ENCODE results near the gene HOXC13. TPM values are rescaled to one million over a fixed set of nuclear protein-coding genes. Genes with fewer than 3 reads are reported as not detected.

Gene HOXC13
- total RNA-seq, 2 donors from 2014 or later = not detected

- TF ChIP-seq CTCF (IDR thresholded peaks at IDR 0.05) = no peak
- TF ChIP-seq POLR2A (IDR thresholded peaks at IDR 0.05) = no peak
- DNase-seq = no peak
- ATAC-seq = no peak
- WGBS, 2 donors = 8 to 12% methylated on average over 9 of the region's 9 CpGs
- H3K27me3 ChIP-seq = peaks cover 3 to 67% of the 10 kb centered on the region in 2 donors
- no peak overlapping the region for H3K27ac ChIP-seq
- peaks cover 22% of the 10 kb centered on the region for H3K4me1 ChIP-seq
- intact Hi-C loops (cut with DNase I) = no loop called here
- no peaks in the 10 kb centered on the region for H3K9me3 ChIP-seq
- H3K4me3 ChIP-seq = no peak overlapping the region
- no peaks in the 10 kb centered on the region for H3K36me3 ChIP-seq (replicated peaks in 1 of 2; ENCODE audit: insufficient read depth in 1 of 2, low read depth in 2 of 2)
Observed at GRCh38 chr12:53976823-53977595, 38.4 kb downstream of the HOXC13 start.

DNA sequence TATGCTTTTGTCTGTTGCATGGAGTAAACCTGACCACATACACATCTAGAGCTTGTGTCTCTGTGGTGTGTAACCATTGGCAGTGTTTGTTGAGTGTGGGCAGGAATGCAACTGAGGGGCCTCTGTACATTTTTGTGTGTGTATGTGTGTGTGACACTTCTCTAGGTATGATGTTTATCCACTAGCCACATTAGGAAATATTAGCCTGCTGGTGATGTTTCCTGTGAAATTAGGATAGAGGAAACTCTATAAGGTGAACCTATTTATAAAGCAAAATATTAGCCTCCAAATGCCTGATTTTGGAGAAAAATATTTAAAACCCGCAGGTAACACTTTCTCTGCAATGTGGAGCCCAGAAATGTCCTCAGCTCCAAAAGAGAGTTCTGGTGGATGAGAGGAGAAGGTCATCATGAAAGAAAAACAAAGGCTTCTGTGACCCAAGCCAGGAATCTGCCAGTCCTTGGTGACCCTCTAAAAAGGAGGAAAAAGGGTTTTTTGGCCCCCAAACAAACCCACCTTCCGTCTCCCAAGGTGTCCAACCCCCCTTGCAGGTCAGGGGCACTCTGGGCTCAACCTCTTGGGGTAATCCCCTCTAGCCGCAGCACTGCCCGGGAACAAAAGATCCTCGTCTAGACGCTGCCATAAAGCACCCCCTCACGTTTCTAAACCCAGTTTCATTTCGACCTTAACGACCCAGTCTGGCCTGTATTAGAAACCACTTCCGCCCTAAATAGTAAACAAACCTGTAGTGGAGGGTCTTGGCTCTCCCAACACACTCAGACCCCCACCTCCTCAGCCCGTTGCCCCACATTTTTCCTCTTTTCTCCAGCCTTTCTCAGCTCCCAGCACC lies 39.2 kb downstream of the HOXC13 start:
- Histone ChIP-seq H3K27ac (no peak overlapping the region), H3K4me3 (no peak overlapping the region), H3K9me3 (no peaks in the 10 kb centered on the region), H3K27me3 (peaks cover 3 to 69% of the 10 kb centered on the region in 2 donors), H3K4me1 (peaks cover 22% of the 10 kb centered on the region), H3K36me3 (replicated peaks in 1 of 2; ENCODE audit: insufficient read depth in 1 of 2, low read depth in 2 of 2) (no peaks in the 10 kb centered on the region)
- intact Hi-C loops (cut with DNase I) = no loop called here
- WGBS, 2 donors = 3 to 7% methylated on average over 11 of the region's 11 CpGs
- DNase-seq (no peak), ATAC-seq (no peak)
- no peak for TF ChIP-seq CTCF (IDR thresholded peaks at IDR 0.05)
- TF ChIP-seq POLR2A (IDR thresholded peaks at IDR 0.05) = no peak

DNA sequence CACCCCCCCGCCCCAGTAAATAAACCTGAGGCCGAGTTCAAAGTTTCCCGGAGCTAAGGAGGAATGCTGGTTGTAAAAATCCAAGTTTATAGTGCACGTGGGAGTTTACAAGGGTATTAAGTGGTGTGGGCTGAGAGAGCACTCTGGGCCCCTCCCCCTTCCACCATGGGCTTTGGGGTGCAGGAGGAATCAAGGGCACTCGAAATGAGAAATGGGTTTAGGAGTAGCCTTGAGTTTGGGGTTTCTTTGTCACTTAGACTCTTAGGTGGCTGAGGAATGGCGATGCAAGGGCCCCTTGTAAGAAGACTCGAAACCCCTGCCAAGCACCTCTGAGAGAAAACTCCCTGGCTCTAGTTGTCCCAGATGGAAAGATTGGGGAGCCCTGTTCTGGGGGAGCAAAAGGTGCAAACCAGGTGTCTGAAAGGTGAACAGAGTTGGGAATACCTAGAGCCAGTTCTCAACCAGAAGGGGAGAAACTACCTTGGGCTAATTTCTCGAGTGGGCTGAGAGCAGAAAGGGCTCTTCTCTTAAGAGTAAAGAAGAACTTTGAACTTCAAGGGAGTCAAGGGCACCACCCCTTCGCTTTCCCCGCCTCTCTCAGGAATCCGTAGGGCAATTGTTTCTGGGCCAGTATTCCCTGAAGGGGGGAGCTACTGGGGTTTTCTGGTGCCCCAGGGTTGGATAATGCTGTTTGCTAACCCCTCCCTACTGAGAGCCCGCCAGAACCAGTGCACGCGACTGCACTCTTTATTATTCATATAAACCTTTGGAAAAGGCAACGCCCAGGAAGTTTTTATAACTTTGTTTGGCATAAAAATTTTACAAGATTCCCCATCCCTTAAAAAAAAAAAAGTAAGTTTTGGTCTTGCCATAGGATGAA lies 40.1 kb downstream of the HOXC13 start:
- no peaks in the 10 kb centered on the region for H3K36me3 ChIP-seq (replicated peaks in 1 of 2; ENCODE audit: insufficient read depth in 1 of 2, low read depth in 2 of 2)
- no peaks in the 10 kb centered on the region for H3K9me3 ChIP-seq
- WGBS, 2 donors = 7 to 11% methylated on average over 15 of the region's 15 CpGs
- no peak overlapping the region for H3K4me3 ChIP-seq
- DNase-seq (no peak), ATAC-seq (no peak)
- intact Hi-C loops (cut with DNase I) = no loop called here
- H3K27me3 ChIP-seq = peaks cover 0 to 69% of the 10 kb centered on the region in 2 donors
- H3K27ac ChIP-seq = no peak overlapping the region
- peaks cover 18% of the 10 kb centered on the region for H3K4me1 ChIP-seq
- no peak for TF ChIP-seq POLR2A (IDR thresholded peaks at IDR 0.05)
- no peak for TF ChIP-seq CTCF (IDR thresholded peaks at IDR 0.05)

DNA sequence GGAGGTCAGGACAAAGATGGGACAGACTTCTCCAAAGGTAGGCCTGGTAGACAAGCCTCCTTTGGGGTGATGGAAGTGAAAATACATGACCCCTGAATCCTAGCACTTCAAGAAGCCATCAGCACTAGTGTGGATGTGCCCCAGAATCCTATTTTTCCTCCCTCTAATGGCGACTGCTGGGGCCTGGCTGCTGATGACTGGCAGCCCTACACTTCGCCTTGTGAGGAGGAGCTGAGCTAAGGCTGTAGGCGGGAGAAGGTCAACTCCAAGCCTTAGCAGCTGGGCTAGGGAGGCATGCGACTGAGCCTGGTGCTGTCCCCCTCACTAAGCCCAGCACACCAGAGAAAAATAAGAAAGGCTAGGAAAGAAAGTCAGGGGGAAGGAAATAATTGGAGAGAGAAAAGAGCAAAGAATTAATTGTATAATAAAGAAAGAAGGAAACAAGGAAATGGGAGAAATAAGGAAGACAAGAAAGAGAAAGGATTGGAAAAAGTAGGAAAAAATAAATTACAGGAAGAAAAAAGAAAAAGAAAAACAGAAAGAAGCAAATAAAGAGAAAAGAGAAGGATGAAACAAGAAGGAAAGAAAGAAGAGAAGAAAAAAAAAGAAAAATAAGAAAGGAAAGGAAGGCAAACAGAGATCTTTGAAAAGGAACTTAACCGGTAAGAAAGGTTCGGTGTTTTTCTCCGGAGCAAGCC lies 41.6 kb downstream of the HOXC13 start:
- DNase-seq = no peak
- Histone ChIP-seq H3K9me3 (no peaks in the 10 kb centered on the region), H3K36me3 (replicated peaks in 1 of 2; ENCODE audit: insufficient read depth in 1 of 2, low read depth in 2 of 2) (no peaks in the 10 kb centered on the region), H3K4me3 (no peak overlapping the region), H3K4me1 (peaks cover 8% of the 10 kb centered on the region), H3K27me3 (peaks cover 0 to 67% of the 10 kb centered on the region in 2 donors), H3K27ac (no peak overlapping the region)
- no peak for TF ChIP-seq POLR2A (IDR thresholded peaks at IDR 0.05)
- no peak for TF ChIP-seq CTCF (IDR thresholded peaks at IDR 0.05)
- no peak for ATAC-seq
- intact Hi-C loops (cut with DNase I) = no loop called here
- 39 to 45% methylated on average over 7 of the region's 7 CpGs for WGBS, 2 donors
